NCI-H2196 (cell line): Measurements from ENCODE around the gene ZDHHC14.
"Not testable (repeated sequence)": the region's sequence is repeated elsewhere in the genome, so short reads cannot be mapped to it uniquely, and the experiment has no call there.

Experiments used
- DNase-seq: peaks from one replicate; lab custom pipeline; 2025; ENCODE audit not compliant: unreplicated experiment; lab: John Stamatoyannopoulos, UW

The ZDHHC14 gene

DNA sequence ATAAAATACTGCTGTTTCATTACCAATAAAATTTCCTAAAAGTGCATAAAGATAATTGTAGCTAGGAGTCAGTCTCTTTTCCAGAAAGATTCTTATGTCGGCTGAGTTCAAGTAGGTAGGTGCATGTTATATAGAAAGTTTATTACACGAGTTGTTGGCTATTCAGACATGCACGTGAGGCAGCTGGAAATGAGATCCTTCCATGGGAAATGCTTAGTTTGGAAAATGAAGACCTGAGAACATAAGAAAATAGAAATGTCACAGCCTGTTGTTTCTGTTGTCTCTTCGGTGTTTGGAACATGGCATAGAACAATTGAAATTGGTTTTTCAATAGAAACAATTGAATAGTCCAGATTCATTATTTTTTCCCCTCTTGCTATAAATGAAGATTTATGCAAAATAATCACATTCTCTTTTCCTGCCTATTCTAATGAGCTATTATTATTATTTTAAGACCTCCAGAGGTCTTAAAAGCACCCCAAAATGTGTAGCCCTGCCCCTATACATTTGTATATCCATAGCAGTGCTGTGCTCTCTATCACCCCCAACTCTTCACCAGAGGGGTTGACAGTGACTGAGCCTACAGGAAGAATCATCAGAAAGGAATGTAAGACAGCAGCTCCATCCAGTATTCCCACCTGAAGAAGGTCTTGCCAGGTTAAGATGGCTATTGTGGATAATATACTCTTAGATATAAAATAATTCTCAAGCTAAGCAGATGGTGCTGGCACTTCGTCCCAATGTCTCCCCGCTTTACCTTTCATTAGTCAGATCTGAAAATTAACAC is 82.2 kb downstream of the ZDHHC14 start:
- DNase-seq, result no peak

DNA sequence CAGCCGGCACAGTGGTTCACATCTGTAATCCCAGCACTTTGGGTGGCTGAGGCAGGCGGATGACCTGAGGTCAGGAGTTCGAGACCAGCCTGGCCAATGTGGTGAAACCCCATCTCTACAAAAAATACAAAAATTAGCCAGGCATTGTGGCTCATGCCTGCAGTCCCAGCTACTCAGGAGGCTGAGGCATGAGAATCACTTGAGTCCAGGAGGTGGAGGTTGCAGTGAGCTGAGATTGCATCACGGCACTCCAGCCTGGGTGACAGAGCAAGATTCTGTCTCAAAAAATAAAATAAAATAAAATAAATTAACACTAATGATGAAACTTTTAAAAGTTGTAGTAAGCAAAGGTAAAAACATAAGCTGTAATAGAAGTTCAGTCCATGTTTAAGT is 82.7 kb downstream of the ZDHHC14 start:
- not testable (repeated sequence) for DNase-seq

DNA sequence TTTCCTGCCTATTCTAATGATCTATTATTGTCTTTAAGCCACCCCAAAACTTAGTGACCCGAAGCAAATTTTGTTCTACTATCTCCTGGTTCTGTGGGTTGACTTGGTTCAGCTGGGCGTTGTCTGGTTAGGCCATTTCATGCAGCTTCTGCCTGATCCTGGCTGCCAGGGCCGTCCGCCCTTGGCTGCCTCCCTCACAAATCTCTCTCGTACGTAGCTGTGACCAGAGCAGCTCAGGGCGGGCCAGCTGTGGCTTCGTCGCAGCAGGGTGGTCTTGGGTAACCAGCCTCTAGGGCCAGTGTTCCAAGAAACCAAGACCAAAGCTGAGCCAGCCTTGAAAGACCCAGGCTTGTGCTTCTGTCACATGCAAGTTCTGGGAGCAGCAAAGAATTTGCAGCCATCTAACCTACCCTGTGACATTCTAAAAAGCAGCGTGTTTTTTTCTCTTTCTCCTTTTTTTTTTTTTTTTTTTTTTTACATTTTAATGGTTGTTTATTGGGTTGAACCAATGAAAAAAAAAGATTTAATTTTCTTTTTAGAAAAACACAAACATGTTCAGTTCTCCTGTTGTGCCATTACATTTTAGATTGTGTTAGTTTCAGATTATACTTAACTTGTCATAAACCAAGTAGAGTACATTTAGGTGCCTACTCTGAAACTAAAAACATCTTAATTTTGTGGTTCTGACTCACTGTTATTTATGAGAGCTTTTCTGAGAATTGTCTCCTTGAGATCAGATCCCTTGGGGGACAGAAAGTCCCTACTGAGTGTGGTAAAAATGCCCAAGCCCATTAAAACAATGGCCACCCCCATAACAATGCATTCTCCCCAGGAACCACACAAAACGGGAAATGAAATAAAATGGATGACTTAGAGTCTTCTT is 83.9 kb downstream of the ZDHHC14 start:
- no peak for DNase-seq

DNA sequence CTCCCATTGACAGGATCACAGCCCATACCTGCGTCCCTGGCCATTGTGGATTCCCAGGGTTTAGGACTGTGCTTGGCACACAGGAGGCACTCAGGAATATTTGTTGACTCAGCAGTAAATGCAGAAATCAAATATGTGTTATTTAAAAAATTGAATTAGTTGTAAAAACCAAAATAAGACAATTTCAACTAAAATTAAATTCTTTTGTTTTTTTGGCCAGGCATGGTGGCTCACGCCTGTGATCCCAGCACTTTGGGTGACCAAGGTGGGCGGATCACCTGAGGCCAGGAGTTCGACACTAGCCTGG is 85.3 kb downstream of the ZDHHC14 start:
- no peak for DNase-seq

DNA sequence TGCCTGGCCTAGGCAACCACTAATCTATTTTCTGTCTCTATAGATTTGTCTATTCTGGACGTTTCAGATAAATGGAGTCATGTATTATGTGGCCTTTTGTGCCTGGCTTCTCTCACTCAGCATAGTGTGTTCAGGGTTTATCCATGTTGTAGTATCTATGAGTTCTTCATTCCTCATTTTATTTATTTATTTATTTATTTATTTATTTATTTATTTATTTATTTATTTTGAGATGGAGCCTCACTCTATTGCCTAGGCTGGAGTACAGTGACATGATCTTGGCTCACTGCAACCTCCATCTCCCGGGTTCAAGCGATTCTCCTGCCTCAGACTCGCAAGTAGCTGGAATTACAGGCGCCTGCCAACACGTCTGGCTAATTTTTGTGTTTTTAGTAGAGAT is 86.3 kb downstream of the ZDHHC14 start:
- not testable (repeated sequence) for DNase-seq

DNA sequence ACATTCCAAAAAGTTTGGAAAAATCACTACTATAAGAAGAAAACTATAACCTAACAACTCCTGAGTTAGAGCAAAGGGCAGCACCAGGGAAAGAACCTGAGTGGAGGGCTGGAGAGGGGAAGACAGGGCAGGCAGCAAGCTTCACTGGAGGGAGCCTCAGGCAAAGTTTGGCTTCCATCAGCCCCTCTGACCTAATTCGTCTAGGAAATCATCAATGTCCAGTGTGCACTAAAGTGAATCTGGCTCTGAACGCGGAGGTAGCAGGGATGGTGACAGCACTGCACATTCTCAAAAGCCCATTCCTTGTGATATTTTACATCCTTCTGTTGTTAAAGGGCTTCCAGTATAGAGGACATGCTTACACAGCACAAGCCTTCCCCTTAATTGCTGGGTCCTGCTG is 87.1 kb downstream of the ZDHHC14 start:
- DNase-seq, result no peak

DNA sequence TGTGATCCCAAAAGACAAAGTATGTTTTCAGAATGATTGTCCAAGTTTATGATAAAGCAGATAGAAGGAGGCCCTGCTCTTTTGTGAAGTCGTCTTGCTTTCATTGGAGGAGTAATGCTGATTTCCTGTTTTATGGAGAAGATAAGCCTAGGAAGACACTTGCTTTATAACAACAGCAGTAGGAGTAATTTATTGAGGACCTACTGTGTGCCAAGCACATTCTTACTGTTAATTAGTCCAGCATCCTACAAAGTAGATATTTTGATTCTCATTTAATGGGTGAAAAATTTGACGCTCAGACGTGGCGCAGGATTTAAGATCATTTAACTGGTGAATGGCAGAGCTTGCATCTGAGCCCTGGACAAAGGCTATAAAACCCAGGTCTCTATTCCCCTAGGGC is 87.6 kb downstream of the ZDHHC14 start:
- DNase-seq, result no peak

DNA sequence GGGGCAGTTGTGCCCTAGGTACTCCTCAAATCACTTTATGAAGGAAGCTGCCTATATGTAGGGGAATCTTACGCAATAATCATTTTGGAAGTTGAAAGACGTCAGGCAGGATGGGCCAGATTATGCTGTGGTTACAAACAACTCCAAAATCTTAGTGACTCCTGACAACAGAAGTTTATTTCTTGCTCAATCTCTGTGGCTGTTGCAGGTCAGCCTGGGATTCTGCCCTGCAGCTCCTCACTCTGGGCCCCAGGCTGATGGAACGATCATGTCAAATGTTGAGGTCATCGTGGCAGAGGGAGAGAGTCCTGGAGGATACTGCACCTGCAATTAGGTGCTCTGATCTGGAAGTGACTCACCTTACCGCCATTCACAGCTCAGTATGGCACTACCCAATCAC is 88.4 kb downstream of the ZDHHC14 start:
- DNase-seq, result no peak

DNA sequence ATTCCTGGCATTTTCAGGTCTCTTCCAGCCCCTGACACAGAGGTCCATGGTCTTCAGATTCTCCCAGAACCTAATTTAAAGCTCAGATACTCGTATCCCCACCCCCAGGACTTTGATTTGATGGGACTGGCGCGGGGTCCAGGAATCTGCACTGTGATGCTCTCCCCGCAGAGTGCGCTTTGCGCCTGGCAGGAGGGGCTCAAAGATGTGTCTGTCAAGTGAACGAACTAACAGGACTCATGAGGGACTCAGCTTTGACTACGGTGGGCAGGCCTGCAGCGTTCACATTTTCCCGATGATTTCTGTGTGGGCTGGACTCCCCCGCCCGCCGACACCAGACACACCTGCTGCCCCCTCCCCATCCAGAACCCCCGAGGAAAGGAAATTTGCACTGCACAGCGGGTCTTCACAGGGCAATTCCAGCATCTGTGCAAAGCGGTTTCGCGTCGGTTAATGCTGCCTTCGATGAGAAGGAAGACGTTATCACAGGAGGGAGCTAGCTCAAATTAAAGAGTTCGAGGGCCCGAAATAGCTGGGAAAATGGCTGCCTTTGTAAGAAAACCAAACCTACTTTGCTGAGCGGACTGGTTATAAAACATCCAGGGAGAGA is 90.2 kb downstream of the ZDHHC14 start:
- no peak for DNase-seq

DNA sequence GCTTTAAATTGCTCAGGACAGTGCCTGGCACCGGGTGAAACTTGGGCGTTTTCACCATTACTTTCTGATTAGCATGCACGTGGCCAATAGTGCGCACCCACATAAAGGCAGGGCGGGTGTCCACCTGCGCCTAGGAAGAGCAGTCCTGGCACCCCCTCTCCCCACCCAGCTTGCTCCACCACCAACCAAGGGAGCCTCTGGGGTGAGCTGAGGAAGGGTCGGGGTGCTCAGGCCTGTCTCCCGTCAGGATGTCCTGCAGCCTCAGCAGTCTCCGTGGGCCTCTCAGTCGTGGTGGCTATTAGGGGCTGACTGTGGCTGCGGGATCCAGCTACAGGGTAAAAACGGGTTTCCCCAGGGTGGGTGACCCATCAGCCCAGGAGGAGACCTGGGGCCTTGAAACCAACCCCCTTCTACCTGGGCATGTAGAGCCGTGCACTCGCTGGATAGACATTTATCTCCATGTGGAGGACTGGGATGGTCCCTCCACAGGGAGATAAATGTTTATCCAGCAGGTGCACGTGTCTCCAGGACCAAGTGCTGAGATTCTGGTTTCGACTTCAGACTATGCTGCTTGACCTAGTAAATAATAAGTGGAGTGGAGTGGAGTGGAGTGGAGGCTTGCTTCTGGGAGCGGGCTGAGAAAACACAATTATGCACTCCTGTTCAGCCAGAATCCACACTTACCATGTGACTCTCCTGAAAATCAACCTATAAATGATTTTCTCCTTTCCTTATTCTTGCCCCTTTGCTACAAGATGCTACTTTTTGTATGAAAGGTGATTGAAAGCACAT is 91.1 kb downstream of the ZDHHC14 start:
- DNase-seq, result no peak

DNA sequence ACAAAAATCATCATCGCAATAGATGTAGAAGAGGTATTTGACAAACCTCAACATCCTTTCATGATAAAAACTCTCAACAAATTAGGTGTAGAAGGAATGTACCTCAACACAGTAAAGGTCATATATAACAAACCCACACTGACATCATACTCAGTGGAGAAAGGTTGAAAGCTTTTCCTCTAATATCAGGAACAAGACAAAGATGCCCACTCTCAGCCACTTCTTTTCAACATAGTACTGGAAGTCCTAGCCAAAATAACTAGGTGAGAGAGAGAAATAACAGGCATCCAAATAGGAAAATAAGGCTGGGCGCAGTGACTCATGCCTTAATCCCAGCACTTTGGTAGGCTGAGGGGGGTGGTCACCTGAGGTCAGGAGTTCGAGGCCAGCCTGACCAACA is 95.8 kb downstream of the ZDHHC14 start:
- no peak for DNase-seq

DNA sequence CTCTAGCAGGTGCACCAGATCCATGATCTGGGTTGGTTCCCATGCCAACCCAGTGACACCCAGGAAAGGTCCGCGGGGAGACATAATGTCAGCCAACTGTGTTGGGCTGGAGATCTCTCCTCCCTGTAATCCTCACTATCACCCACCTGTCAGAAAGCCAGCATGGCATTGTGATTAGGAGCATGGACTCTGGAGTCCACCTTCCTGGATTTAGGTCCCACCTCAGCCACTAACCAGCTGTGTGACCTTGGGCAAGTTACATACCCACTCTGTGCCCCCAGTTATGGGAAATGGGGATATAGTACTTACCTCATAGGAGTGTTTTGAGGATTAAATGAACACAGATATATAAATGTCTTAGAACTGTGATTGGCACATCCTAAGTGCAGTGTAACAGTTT is 97.9 kb downstream of the ZDHHC14 start:
- DNase-seq, result no peak

DNA sequence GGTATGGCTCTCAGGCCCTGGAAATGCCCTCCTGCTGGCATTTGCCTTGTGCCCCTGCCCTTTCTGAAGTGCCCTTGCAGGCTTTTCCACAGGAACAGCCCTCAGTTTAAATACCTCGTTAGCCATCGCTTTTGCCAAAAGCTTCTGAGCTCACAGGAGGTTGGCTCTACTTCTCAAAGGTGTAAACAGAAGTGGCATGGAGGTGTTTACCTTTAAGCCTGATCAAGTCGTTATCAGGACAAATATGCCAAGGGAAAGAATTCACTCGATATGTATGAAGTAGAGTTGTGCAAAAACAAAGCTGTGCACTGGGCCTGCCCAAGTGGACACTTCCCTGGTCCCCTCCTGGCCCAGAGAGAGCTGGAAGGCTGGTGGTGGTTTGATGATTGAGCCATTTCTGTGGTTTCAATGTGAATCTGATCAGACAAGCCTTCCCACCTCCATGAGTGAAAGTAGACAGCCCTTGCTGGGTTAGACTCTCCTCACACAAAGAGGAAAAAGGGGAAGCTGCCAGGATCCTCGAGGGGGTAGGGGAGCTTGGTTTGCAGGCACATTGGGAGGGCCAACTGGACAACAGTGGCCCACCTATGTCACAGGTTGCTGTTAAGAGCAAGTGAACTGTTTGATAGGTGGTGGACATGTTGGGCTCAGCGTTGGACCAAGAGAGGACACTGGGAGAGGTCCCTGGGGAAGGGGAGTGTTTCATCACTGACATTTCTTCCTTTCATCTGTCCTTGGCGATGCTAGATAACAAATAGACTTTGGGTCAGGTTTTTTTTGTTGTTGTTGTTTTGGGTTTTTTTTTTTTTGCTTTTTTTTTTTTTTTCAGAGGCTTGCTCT is 98.7 kb downstream of the ZDHHC14 start:
- no peak for DNase-seq

DNA sequence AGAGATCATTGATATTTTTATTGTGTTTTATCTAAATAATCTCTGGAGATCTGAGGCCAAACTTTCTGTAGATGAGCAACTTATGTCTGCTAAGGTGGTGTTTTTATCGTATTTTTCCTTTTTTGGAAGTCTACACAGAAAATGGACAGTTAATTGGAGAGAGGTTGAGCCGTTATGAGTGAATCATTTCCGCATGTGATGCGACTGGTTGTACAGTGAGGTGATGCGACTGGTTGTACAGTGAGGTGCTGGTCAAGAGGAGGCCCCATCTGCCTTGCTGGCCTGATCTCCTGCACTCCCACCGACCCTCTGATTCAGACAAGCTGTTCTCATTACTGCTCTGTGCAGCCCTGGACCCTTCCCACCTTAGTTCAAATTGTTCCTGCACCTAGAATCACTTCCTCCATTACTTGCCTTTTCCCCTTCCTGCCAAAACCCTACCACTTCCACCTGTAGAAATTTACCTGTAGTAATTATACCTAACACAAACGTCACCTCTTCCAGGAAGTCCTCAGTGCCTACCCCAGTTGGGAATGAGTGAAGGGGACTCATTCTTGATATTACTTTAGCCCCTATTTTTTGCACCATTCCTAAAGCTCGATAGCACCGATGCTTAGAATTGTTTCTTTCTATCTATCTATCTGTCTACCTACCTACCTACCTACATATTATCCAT is 100.3 kb downstream of the ZDHHC14 start:
- DNase-seq, result no peak

DNA sequence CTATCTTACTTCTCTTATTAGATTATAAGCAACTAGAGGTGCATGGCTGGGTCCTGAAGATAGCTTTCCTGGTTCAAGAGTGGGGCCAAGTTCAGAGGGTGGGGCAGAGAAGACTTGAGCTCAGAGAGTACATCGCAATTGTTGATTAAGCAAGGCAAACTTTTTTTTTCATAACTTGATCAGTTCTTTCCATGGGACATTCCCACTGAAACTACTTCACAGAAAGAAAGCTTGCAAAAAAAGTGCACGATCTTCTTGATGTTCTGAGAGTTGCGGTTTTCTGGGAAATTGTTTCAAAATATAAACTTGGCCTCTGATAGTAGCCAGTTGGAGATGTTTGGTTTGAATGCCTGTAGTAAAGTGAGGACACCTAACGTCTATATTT is 100.9 kb downstream of the ZDHHC14 start:
- DNase-seq, result no peak

DNA sequence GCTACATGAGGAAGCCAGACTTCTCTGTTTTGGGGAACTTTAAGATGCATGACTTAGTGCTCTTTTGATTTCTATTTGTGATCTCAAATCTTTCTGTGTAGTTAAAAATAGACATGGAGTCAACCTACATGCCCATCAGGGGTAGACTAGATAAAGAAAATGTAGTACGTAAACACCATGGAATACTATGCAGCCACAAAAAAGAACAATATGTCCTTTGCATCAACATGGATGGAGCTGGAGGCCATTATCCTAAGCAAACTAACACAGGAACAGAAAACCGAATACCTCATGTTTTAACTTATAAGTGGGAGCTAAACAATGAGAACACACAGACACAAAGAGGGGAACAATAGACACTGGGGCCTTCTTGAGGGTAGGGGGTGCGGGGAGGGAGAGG is 102.8 kb downstream of the ZDHHC14 start:
- DNase-seq, result no peak

DNA sequence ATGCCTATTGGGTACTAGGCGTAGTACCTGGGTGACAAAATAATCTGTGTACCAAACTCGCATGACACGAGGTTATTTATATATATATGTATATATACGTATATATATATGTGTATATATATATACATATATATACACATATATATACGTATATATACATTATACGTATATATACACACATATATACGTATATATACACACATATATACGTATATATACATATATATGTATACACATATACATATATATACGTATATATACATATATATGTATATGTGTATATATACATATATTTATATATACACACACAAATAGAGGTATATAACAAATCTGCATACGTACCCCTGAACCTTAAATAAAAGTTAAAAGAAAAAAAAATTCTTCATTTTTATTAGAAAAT is 103.2 kb downstream of the ZDHHC14 start:
- no peak for DNase-seq

DNA sequence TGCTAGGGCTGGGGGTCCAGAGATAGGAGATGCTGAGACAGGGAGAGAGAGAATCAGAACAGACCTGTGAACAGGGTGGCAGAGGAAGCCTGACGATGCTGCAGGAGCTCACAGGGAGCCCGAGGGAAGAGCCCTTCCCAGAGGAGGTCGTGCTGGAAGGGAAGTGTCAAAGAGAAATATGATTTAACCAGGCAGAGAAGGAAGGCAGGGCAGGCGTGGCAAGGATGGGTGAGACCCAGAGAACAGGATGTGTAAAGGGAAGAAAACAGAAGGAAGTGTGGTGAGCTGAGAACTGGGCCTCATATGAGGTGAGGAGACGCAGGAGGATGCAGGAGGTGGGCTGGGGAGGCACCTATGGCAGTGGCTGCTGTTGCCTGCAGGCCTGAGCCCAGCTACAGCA is 105.6 kb downstream of the ZDHHC14 start:
- DNase-seq, result no peak

DNA sequence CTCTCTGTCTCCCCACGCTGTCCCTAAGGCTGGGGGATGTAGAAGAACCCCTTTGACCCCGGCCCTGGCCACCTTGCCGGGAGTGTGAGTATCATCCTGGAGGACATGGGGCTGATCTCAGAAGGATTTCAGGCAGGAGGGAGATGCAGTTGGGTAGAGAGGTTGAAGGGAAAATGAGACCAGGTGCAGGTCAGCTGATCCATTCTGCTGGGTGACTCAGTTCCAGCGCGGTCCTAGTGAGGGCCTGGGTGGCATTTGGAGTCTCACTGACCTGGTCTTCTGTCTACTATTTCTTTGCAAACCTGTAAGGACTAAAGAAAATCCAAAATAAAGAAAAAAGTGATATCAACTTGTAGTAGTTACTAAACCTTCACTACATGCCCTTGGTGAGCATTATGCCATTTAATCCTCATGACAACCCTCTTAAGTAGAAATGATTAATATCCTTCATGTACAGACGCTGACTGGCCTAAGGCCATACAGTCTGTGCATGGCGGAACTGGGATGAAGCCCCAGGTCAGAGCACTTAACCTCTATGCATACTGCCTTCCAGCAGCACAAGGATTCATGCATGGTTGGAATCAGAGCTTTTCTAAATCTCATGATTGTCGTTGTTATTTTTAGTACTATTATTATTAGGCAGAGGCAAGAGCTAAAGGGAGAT is 106.3 kb downstream of the ZDHHC14 start:
- DNase-seq, result no peak
